GM11168 (cell line): ENCODE results near the gene NFATC3.
"Not testable (repeated sequence)": the region's sequence is repeated elsewhere in the genome, so short reads cannot be mapped to it uniquely, and the experiment has no call there.

Experiments used
- in situ Hi-C: fragments of 300-500 bp; cut with MboI; formaldehyde crosslinking; loops from one replicate; pipeline ENCODE4 v1.12.0; 2022; ENCODE audit warnings: low sequenced_read_pairs; ENCODE audit not compliant: unreplicated experiment

The NFATC3 gene

DNA sequence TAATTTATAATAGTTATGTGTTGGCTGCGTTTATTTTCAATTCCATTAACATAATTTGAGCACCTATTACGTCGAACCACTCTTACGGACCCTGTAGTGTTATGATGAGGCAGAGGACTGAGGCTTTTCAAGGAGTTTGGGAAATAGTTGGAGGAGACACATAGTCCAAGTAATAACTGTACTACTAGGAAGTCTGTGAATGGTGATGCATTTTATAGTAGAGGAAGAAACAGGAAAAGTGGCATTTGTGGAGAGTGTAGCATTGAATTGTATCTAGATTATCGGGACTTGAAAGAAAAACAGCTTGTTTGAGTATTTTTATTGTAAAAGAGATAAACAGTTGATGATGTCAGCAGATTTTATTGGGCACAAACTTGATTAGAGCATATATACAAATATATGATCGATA, 1.7 kb downstream of the NFATC3 start:
- in situ Hi-C loops = no loop called here

DNA sequence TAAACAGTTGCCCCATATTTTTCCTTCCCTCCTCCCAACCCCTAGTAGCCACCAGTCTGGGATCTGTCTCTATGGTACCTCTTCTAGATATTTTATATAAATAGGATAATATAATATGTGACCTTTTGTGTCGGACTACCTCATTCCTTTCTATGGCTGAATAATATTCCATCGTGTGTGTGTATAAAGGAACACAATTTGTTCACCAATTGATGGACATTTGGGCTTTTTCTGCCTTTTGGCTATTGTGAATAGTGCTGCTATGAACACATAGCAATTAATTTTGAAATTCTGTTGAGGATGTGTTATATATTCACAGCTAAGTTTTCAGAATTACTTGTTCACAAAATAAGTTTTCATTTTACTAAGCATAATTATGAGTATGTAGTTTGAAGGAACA, 2.5 kb downstream of the NFATC3 start:
- in situ Hi-C loops = no loop called here

DNA sequence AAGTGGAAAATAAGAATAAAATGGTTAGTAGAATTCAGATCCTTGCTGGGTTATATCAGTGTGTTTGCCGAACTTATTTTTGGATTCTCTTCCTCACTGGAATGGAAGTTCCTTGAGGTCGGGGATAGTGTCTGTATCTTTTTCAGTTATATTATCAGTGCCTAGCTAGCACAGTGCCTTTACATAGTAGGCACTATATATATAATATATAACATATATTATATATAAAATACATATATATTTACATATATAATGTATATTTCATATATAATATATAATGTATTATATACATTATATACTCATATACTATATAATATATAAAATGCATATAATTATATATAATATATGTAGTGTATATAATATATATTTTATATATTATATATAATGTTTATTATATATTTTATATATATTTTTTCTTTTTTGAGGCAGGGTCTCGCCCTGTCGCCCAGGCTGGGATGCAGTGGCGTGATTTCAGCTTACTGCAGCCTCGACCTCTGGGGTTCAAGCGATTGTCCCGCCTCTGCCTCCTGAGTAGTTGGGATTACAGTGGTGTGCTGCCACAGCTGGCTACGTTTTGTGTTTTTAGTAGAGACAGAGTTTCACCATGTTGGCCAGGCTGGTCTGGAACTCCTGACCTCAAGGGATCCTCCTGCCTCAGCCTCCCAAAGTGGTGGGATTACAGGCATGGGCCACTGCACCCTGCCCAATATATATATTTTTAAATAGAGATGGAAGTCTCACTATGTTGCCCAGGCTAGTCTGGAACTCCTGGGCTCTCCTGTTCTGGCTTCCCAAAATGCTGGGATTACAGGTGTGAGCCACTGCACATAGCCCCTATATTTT, 3.2 kb downstream of the NFATC3 start:
- in situ Hi-C loops = no loop called here

- in situ Hi-C loops = no loop called here
Measured at GRCh38 chr16:68089067-68089466, 3.9 kb downstream of the NFATC3 start.

- in situ Hi-C loops = no loop called here
Measured at GRCh38 chr16:68090130-68090529, 5.0 kb downstream of the NFATC3 start.

GRCh38 chr16:68090533-68090932, 5.4 kb downstream of the NFATC3 start:
- in situ Hi-C loops = no loop called here

GRCh38 chr16:68091380-68092261, 6.5 kb downstream of the NFATC3 start:
- in situ Hi-C loops = no loop called here

- in situ Hi-C loops = not testable (repeated sequence)
Measured at GRCh38 chr16:68092275-68092674, 7.1 kb downstream of the NFATC3 start.

DNA sequence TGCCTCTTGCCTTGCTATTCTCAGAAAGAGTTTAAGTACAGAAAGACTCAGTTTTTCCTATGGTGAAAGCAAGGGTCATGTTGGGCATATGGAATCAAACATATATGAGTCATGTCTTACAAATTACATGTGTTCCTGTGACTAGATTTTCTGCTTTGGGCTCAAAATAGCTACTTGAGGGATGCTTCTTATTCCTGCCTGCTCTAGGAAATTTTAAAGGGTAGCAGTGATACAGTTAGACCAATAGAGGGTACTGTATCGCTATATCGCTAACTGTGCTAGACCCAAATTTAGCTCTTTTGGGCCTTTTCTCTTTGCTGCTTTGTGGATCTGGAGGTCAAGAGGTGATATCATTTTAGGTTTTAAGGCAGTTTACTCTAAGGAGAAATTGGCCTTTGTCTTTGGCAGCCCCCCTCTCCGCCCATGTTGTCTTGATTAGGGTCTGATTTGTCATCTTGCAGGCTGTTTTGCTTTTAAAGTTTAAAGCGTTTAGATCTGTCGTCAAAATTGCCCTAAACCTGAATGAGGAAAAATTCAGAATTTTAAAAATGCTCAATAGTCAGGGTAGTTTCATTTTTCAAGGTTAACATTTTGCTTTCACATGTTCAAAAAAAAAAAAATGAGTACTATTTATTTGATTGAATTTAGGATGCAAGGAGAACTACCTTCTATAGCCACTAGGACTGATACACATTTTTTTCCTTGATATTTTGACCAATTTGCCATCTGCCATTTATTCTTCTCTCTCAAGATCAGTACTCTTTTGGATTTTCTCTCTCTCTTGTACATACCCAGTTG, 8.8 kb downstream of the NFATC3 start:
- in situ Hi-C loops = no loop called here

DNA sequence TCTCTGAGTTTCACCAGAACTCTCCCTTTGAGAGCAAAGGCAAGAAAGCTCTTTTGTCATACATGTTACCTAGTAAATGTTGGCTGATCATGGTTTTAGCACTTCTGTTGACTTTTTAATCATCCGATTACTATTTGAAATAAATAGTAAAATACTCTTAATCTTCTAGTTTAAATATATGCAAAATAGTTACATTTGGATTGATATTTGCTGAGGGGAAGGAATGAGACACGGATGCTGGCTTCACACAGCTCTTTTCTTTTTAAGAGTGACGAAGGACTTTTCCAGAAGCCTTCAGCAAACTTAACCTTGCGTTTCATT, 9.4 kb downstream of the NFATC3 start:
- in situ Hi-C loops = no loop called here

- in situ Hi-C loops = no loop called here
Measured at GRCh38 chr16:68096491-68096890, 11.3 kb downstream of the NFATC3 start.

GRCh38 chr16:68097088-68097487, 11.9 kb downstream of the NFATC3 start:
- in situ Hi-C loops = no loop called here

DNA sequence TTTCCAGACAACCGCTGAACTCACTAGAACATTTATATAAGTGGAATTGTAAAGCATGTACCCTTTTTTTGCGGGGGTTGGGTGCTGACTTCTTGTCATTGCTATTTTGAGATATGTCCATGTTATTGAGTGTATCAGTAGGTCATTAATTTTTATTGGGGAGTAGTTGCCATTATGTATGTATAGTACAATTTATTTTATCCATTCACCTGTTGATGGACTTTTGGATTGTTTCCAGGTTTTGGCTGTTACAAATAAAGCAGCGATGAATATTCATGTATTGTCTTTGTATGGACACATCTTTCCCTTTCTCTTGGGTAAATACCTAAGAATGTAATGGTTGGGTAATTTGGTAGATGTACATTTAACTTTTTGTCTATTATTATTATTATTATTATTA, 12.7 kb downstream of the NFATC3 start:
- in situ Hi-C loops = no loop called here

- in situ Hi-C loops = no loop called here
Measured at GRCh38 chr16:68100488-68100887, 15.3 kb downstream of the NFATC3 start.

DNA sequence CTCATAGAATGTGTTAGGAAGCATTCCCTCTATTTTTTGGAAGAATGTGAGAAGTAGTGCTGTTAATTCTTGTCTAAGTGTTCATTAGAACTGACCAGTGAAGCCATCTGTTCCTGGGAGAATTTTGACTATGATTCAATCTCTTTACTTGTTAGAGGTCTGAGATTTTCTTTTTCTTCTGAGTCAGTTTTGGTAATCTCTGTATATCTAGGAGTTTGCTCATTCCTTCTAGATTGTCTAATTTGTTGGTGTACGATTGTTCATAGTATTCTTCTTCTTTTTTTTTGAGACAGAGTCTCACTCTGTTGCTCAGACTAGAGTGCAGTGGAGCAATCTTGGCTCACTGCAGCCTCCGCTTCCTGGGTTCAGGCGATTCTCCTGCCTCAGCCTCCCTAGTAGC, 20.4 kb downstream of the NFATC3 start:
- in situ Hi-C loops = no loop called here

DNA sequence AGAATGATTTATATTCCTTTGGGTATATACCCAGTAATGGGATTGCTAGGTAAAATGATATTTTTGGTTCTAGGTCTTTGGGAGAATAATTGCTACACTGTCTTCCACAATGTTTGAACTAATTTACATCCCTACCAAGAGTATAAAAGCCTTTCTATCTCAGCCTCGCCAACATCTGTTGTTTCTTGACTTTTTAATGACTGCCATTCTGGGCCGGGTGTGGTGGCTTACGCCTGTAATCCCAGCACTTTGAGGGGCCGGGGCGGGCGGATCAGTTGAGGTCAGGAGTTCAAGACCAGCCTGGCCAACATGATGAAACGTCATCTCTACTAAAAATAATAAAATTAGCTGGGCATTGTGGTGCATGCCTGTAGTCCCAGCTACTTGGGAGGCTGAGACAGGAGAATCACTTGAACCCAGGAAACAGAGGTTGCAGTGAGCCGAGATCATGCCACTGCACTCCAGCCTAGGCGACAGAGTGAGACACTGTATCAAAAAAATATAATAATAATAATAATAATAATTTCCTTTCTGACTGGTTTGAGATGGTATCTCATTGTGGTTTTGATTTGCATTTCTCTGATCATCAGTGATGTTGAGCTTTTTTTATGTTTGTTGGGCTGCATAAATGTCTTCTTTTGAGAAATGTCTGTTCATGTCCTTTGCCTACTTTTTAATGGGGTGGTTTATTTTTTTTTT, 22.2 kb downstream of the NFATC3 start:
- in situ Hi-C loops = not testable (repeated sequence)

DNA sequence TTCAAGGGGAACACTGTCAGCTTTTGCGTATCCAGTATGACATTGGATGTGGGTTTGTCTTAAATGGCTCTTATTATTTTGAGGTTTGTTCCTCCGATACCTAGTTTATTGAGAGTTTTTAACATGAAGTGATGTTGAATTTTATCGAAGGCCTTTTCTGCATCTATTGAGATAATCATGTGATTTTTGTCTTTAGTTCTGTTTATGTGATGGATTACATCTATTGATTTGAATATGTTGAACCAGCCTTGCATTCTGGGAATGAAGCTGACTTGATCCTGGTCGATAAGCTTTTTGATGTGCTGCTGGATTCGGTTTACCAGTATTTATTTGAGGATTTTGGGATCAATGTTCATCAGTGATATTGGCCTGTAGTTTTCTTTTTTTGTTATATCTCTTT, 24.0 kb downstream of the NFATC3 start:
- in situ Hi-C loops = not testable (repeated sequence)

DNA sequence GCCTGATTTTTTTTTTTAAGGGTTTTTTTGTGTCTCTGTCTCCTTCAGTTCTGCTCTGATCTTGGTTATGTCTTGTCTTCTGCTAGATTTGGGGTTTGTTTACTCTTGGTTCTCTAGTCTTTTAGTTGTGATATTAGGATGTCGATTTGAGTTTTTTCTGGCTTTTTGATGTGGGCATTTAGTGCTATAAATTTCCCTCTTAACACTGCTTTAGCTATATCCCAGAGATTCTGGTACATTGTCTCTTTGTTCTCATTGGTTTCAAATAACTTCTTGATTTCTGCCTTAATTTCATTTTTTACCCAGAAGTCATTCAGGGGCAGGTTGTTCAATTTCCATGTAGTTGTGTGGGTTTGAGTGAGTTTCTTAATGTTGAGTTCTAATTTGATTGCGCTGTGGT, 25.4 kb downstream of the NFATC3 start:
- in situ Hi-C loops = not testable (repeated sequence)

- in situ Hi-C loops = no loop called here
Measured at GRCh38 chr16:68111379-68111778, 26.2 kb downstream of the NFATC3 start.
